IMR-90 (cell line): ENCODE measurements around the gene SUGCT. TPM values are rescaled to one million over a fixed set of nuclear protein-coding genes. Genes with fewer than 3 reads are reported as not detected.

ENCODE experiments used
- ATAC-seq: fragments of 200-7000 bp; cut with Tn5 transposase; 2 replicates; pipeline ENCODE4 v1.9.1; 2020; ENCODE audit warnings: low read depth, mild to moderate bottlenecking, moderate library complexity
- BruUV-seq: library from RNA; stranded (reverse); fragments of 400-500 nt; replicated peaks from 2 replicates; lab custom pipeline; 2021; lab: Mats Ljungman, UMichigan
- CTCF ChIA-PET: fragments of 300-600 bp; formaldehyde crosslinking; extraction: SDS; loops from one replicate; lab custom pipeline; 2021; ENCODE audit warnings: antibody characterized with exemption; lab: Yijun Ruan, JAX
- POLR2A ChIA-PET: fragments of 300-600 bp; sonication (Branson Sonifier 250); formaldehyde crosslinking; loops from one replicate; lab custom pipeline; 2022; ENCODE audit warnings: antibody characterized with exemption; ENCODE audit not compliant: unreplicated experiment; lab: Charles Lee
- DNase-seq: peaks from one replicate; pipeline ENCODE4 v3.0.0; 2013
- H2AFZ ChIP-seq: replicated peaks from 2 replicates; pipeline ENCODE3; 2013; ENCODE audit warnings: low read length, mild to moderate bottlenecking; ENCODE audit not compliant: poor library complexity
- H2AK5ac ChIP-seq: 2 replicates; pipeline ENCODE4 v1.6.1; 2013; ENCODE audit warnings: low read depth, low read length, inconsistent platforms
- H2AK9ac ChIP-seq: replicated peaks from 2 replicates; pipeline ENCODE3; 2013; ENCODE audit warnings: mild to moderate bottlenecking, low read depth, low read length, moderate library complexity; ENCODE audit not compliant: poor library complexity
- H2BK120ac ChIP-seq: 2 replicates; pipeline ENCODE4 v1.6.1; 2013; ENCODE audit warnings: low read depth, low read length, inconsistent platforms
- H2BK15ac ChIP-seq: 3 replicates; pipeline ENCODE4 v1.6.1; 2013; ENCODE audit warnings: low read depth, low read length, inconsistent platforms
- H2BK20ac ChIP-seq: 2 replicates; pipeline ENCODE4 v1.6.1; 2013; ENCODE audit warnings: low read depth, mild to moderate bottlenecking, inconsistent platforms, low read length, moderate library complexity
- H2BK5ac ChIP-seq: 2 replicates; pipeline ENCODE4 v1.6.1; 2013; ENCODE audit warnings: mild to moderate bottlenecking, low read depth, low read length, inconsistent platforms; ENCODE audit not compliant: poor library complexity, severe bottlenecking
- H3K14ac ChIP-seq: replicated peaks from 2 replicates; pipeline ENCODE4 v1.6.1; 2013; ENCODE audit warnings: low read depth, low read length, inconsistent platforms
- H3K18ac ChIP-seq: 2 replicates; pipeline ENCODE4 v1.6.1; 2013; ENCODE audit warnings: low read depth, low read length, control low read depth
- H3K23ac ChIP-seq: 2 replicates; pipeline ENCODE4 v1.6.1; 2013; ENCODE audit warnings: low read depth, low read length, inconsistent platforms
- H3K27ac ChIP-seq: 2 replicates; pipeline ENCODE4 v1.5.1; 2013; ENCODE audit warnings: mild to moderate bottlenecking, control low read depth, low read length; ENCODE audit not compliant: insufficient read depth
- H3K27me3 ChIP-seq: 2 replicates; pipeline ENCODE4 v1.6.1; 2013; ENCODE audit warnings: low read length; ENCODE audit not compliant: control insufficient read depth, insufficient read depth
- H3K36me3 ChIP-seq: 2 replicates; pipeline ENCODE4 v1.6.1; 2013; ENCODE audit warnings: low read length, mixed read lengths; ENCODE audit not compliant: control insufficient read depth, insufficient read depth
- H3K4ac ChIP-seq: 2 replicates; pipeline ENCODE4 v1.6.1; 2013; ENCODE audit warnings: low read depth, low read length, inconsistent platforms
- H3K4me1 ChIP-seq: 2 replicates; pipeline ENCODE4 v1.6.1; 2013; ENCODE audit warnings: low read length, mixed read lengths; ENCODE audit not compliant: control insufficient read depth, insufficient read depth
- H3K4me2 ChIP-seq: 2 replicates; pipeline ENCODE4 v1.6.1; 2013; ENCODE audit warnings: low read depth, mild to moderate bottlenecking, control low read depth, low read length, moderate library complexity
- H3K4me3 ChIP-seq: 2 replicates; pipeline ENCODE4 v1.5.1; 2013; ENCODE audit warnings: low read depth, mild to moderate bottlenecking, control low read depth, low read length, moderate library complexity; ENCODE audit not compliant: insufficient read depth
- H3K56ac ChIP-seq: 2 replicates; pipeline ENCODE4 v1.6.1; 2013; ENCODE audit warnings: low read length, inconsistent platforms; ENCODE audit not compliant: insufficient read depth; ENCODE audit errors: extremely low read depth
- H3K79me1 ChIP-seq, 2 experiments: 2 replicates each; pipeline ENCODE4 v1.6.1; 2013; ENCODE audit warnings: low read length in 2 of 2, inconsistent platforms in 1 of 2, low read depth in 1 of 2
- H3K9ac ChIP-seq: 2 replicates; pipeline ENCODE4 v1.6.1; 2013; ENCODE audit warnings: low read depth, low read length, control low read depth
- H3K9me1 ChIP-seq: 2 replicates; pipeline ENCODE4 v1.6.1; 2013; ENCODE audit warnings: low read length, inconsistent platforms; ENCODE audit not compliant: insufficient read depth
- H3K9me3 ChIP-seq: 2 replicates; pipeline ENCODE4 v1.6.1; 2013; ENCODE audit warnings: low read length; ENCODE audit not compliant: control insufficient read depth, insufficient read depth
- H4K20me1 ChIP-seq: 2 replicates; pipeline ENCODE4 v1.6.1; 2013; ENCODE audit warnings: low read length, inconsistent platforms; ENCODE audit not compliant: insufficient read depth
- H4K5ac ChIP-seq: 2 replicates; pipeline ENCODE4 v1.6.1; 2013; ENCODE audit warnings: mild to moderate bottlenecking, low read depth, low read length, control low read depth
- H4K8ac ChIP-seq, 2 experiments: 2 replicates each; pipeline ENCODE4 v1.6.1; 2013; ENCODE audit warnings: low read depth in 2 of 2, low read length in 2 of 2, control low read depth in 1 of 2, inconsistent platforms in 1 of 2
- H4K91ac ChIP-seq: 2 replicates; pipeline ENCODE4 v1.6.1; 2013; ENCODE audit warnings: low read depth, low read length, inconsistent platforms; ENCODE audit not compliant: insufficient read depth
- BHLHE40 ChIP-seq: fragments of 150-350 bp; IDR thresholded peaks from 2 replicates; pipeline ENCODE4 v1.6.1; 2016; ENCODE audit warnings: mild to moderate bottlenecking, low read depth, low read length
- CEBPB ChIP-seq: IDR thresholded peaks from 2 replicates; pipeline ENCODE4 v1.6.1; 2012; ENCODE audit warnings: low read depth, low read length, improper control_type of control experiment
- CHD1 ChIP-seq: IDR thresholded peaks from 2 replicates; pipeline ENCODE4 v1.6.1; 2012; ENCODE audit warnings: low read depth, low read length, improper control_type of control experiment
- CTCF ChIP-seq: conservative IDR thresholded peaks from 2 replicates; pipeline ENCODE4 v1.5.1; 2012; ENCODE audit warnings: mild to moderate bottlenecking, low read depth, low read length, improper control_type of control experiment
- ELK1 ChIP-seq: fragments of 150-350 bp; IDR thresholded peaks from 2 replicates; pipeline ENCODE4 v1.6.1; 2016; ENCODE audit warnings: low read depth, mild to moderate bottlenecking, low read length, moderate library complexity, borderline replicate concordance
- MAFK ChIP-seq: IDR thresholded peaks from 2 replicates; pipeline ENCODE4 v1.6.1; 2012; ENCODE audit warnings: low read depth, low read length, improper control_type of control experiment
- MAZ ChIP-seq: IDR thresholded peaks from 2 replicates; pipeline ENCODE4 v1.6.1; 2012; ENCODE audit warnings: low read depth, mild to moderate bottlenecking, low read length, improper control_type of control experiment, moderate library complexity, borderline replicate concordance
- MXI1 ChIP-seq: IDR thresholded peaks from 2 replicates; pipeline ENCODE4 v1.6.1; 2012; ENCODE audit warnings: low read depth, mild to moderate bottlenecking, low read length, moderate library complexity, borderline replicate concordance
- NFE2L2 ChIP-seq: fragments of 150-350 bp; IDR thresholded peaks from 2 replicates; pipeline ENCODE4 v1.6.1; 2016; ENCODE audit warnings: low read depth, mild to moderate bottlenecking, low read length
- POLR2A ChIP-seq: IDR thresholded peaks from 2 replicates; pipeline ENCODE4 v1.6.1; 2012; ENCODE audit warnings: mild to moderate bottlenecking, low read depth, low read length
- RAD21 ChIP-seq: IDR thresholded peaks from 2 replicates; pipeline ENCODE4 v1.6.1; 2012; ENCODE audit warnings: low read length, improper control_type of control experiment
- RCOR1 ChIP-seq: IDR thresholded peaks from 2 replicates; pipeline ENCODE4 v1.6.1; 2012; ENCODE audit warnings: mild to moderate bottlenecking, low read length, improper control_type of control experiment; ENCODE audit not compliant: insufficient replicate concordance
- RFX5 ChIP-seq: IDR thresholded peaks from 2 replicates; pipeline ENCODE4 v1.8.0; 2012; ENCODE audit warnings: low read depth, mild to moderate bottlenecking, low read length, moderate library complexity
- SMC3 ChIP-seq: fragments of 150-350 bp; IDR thresholded peaks from 2 replicates; pipeline ENCODE4 v1.6.1; 2016; ENCODE audit warnings: low read depth, mild to moderate bottlenecking, antibody characterized with exemption, low read length, moderate library complexity
- USF2 ChIP-seq: fragments of 150-350 bp; IDR thresholded peaks from 2 replicates; pipeline ENCODE4 v1.6.1; 2017; ENCODE audit warnings: mild to moderate bottlenecking, antibody characterized with exemption, low read length, low read depth
- WGBS, 2 experiments: methylation state at CpG; one replicate each; pipeline versions ENCODE4 v1.1.5 to v1.1.7; 2013; ENCODE audit warnings: missing lambda C conversion rate in 2 of 2; ENCODE audit not compliant: insufficient read length in 1 of 2; ENCODE audit errors: extremely low coverage in 2 of 2; 5-methylcytosine and 5-hydroxymethylcytosine counted together
- dilution Hi-C: fragments of 300-500 bp; cut with HindIII; formaldehyde crosslinking; loops from one replicate; pipeline ENCODE4 v1.14.3; 2018; ENCODE audit warnings: low sequenced_read_pairs; ENCODE audit not compliant: unreplicated experiment
- in situ Hi-C: fragments of 300-500 bp; cut with MboI; formaldehyde crosslinking; loops from 3 replicates; pipeline ENCODE4 v1.14.3; 2019; ENCODE audit warnings: low sequenced_read_pairs, inconsistent platforms, mixed read lengths
- intact Hi-C: fragments of 100-400 bp; cut with micrococcal nuclease; formaldehyde crosslinking; loops from 2 replicates; pipeline ENCODE4 v1.10.0; 2022
- polyA plus RNA-seq, 3 experiments: library from polyadenylated mRNA; depleted of rRNA; stranded (reverse); fragments of >200 nt; gene quantifications; 2 replicates each; pipeline ENCODE4 v1.2.3, GENCODE V29; 2012; ENCODE audit warnings: low replicate concordance in 1 of 3
- total RNA-seq: library from RNA; depleted of rRNA; stranded (reverse); fragments of >200 nt; gene quantifications from 2 replicates; pipeline ENCODE4 v1.2.3, GENCODE V29; 2012

SUGCT gene
- total and polyA plus RNA-seq, 2 of the 4 experiments (the other 2 are of a cell fraction): 5.9 to 8.3 TPM

GRCh38 chr7:40700653-40701421 is 566.0 kb downstream of the SUGCT start:
- H4K5ac ChIP-seq: no peak overlapping the region
- no peak overlapping the region for H3K4me2 ChIP-seq
- POLR2A ChIA-PET: no interaction called here
- CTCF ChIA-PET: no interaction called here
- H2AK5ac ChIP-seq: no peak overlapping the region
- no peak overlapping the region for H2AK9ac ChIP-seq
- H3K9ac ChIP-seq: no peak overlapping the region
- BruUV-seq: no TSS peak
- H3K4me1 ChIP-seq: no peaks in the 10 kb centered on the region; the same call in 1 of the 2 replicates
- no CpG with 5 or more reads among the region's 9 CpGs for WGBS, 2 experiments
- H3K4me3 ChIP-seq: no peak overlapping the region
- H2BK20ac ChIP-seq: 0 out of 2 replicates have a peak overlapping the region, but pooled peaks have one; percentile 8
- ATAC-seq (no peak), DNase-seq (peak; percentile 23)
- H4K20me1 ChIP-seq: no peaks in the 10 kb centered on the region
- in situ Hi-C loops (no loop called here), intact Hi-C loops (no loop called here), dilution Hi-C loops (no loop called here)
- peak overlapping the region; percentile 18; the same call in 1 of the 2 replicates for H3K14ac ChIP-seq
- H2BK120ac ChIP-seq: peak overlapping the region; percentile 15; the same call in 1 of the 2 replicates
- H3K27ac ChIP-seq: no peak overlapping the region
- no peak overlapping the region for H2BK5ac ChIP-seq
- H3K56ac ChIP-seq: no peak overlapping the region
- peak overlapping the region; percentile 35 to 57; a peak in 1 of 4 replicates for H4K8ac ChIP-seq
- H3K4ac ChIP-seq: peak overlapping the region; percentile 26; the same call in 1 of the 2 replicates
- H3K23ac ChIP-seq: no peak overlapping the region
- H2AFZ ChIP-seq: peak overlapping the region; percentile 3
- no peak overlapping the region for H3K18ac ChIP-seq
- peaks cover 6% of the 10 kb centered on the region for H3K9me1 ChIP-seq
- no peak overlapping the region; the same call in 1 of the 3 replicates for H2BK15ac ChIP-seq
- no peaks in the 10 kb centered on the region for H3K9me3 ChIP-seq
- no peaks in the 10 kb centered on the region for H3K79me1 ChIP-seq
- H3K36me3 ChIP-seq: no peaks in the 10 kb centered on the region
- H4K91ac ChIP-seq: no peak overlapping the region
- H3K27me3 ChIP-seq: no peaks in the 10 kb centered on the region
- TF ChIP-seq MAFK: no peak
- TF ChIP-seq CHD1: no peak
- no peak for TF ChIP-seq ELK1
- TF ChIP-seq CTCF: no peak
- no peak for TF ChIP-seq BHLHE40
- TF ChIP-seq RFX5: no peak
- TF ChIP-seq MAZ: no peak
- no peak for TF ChIP-seq CEBPB
- no peak for TF ChIP-seq SMC3
- no peak for TF ChIP-seq RCOR1
- TF ChIP-seq NFE2L2: no peak
- no peak for TF ChIP-seq MXI1
- TF ChIP-seq USF2: no peak
- TF ChIP-seq RAD21: no peak
- TF ChIP-seq POLR2A: no peak
